GM21447 (cell line): ENCODE results near the gene CLPTM1.
"Not testable (repeated sequence)": the region's sequence is repeated elsewhere in the genome, so short reads cannot be mapped to it uniquely, and the experiment has no call there.

Experiments
- ATAC-seq: cut with Tn5 transposase; IDR thresholded peaks from one replicate; pipeline ENCODE4 v1.9.1; 2021; ENCODE audit not compliant: unreplicated experiment

The CLPTM1 gene

GRCh38 chr19:44973982-44974735, 19.0 kb downstream of the CLPTM1 start:
- no peak for ATAC-seq

GRCh38 chr19:44974857-44975256, 19.7 kb downstream of the CLPTM1 start:
- ATAC-seq: no peak

GRCh38 chr19:44975444-44975843, 20.3 kb downstream of the CLPTM1 start:
- ATAC-seq: no peak

- ATAC-seq: no peak
Observed at GRCh38 chr19:44984005-44984404, 28.8 kb downstream of the CLPTM1 start.

- ATAC-seq: no peak
Observed at GRCh38 chr19:44985445-44985844, 30.3 kb downstream of the CLPTM1 start.

- no peak for ATAC-seq
Observed at GRCh38 chr19:44986389-44986788, 31.2 kb downstream of the CLPTM1 start.

GRCh38 chr19:44987148-44987675, 32.0 kb downstream of the CLPTM1 start:
- no peak for ATAC-seq

- no peak for ATAC-seq
Observed at GRCh38 chr19:44988273-44988672, 33.1 kb downstream of the CLPTM1 start.

GRCh38 chr19:44988896-44989556, 33.8 kb downstream of the CLPTM1 start:
- no peak for ATAC-seq

- no peak for ATAC-seq
Observed at GRCh38 chr19:44990459-44990858, 35.3 kb downstream of the CLPTM1 start.

- ATAC-seq: no peak
Observed at GRCh38 chr19:44990966-44991365, 35.8 kb downstream of the CLPTM1 start.

GRCh38 chr19:44992336-44993163, 37.4 kb downstream of the CLPTM1 start:
- ATAC-seq: no peak

- no peak for ATAC-seq
Observed at GRCh38 chr19:44993526-44993925, 38.3 kb downstream of the CLPTM1 start.

GRCh38 chr19:44993926-44994537, 38.9 kb downstream of the CLPTM1 start:
- no peak for ATAC-seq

GRCh38 chr19:44998025-44998424, 42.8 kb downstream of the CLPTM1 start:
- no peak for ATAC-seq

GRCh38 chr19:44999131-44999925, 44.1 kb downstream of the CLPTM1 start:
- ATAC-seq: not testable (repeated sequence)

- ATAC-seq: not testable (repeated sequence)
Observed at GRCh38 chr19:45000665-45001064, 45.5 kb downstream of the CLPTM1 start.

GRCh38 chr19:45001087-45001739, 46.0 kb downstream of the CLPTM1 start, which contains the start of gene RELB:
RELB (plus strand) TSS chr19:45001464; CDS start chr19:45001580, 116 bp downstream.
- ATAC-seq: peak; percentile 53

- ATAC-seq: no peak
Observed at GRCh38 chr19:45003485-45003884, 48.3 kb downstream of the CLPTM1 start.

- no peak for ATAC-seq
Observed at GRCh38 chr19:45005787-45006186, 50.6 kb downstream of the CLPTM1 start.
